Loucy (cell line): ENCODE data around the gene TEX48.

ENCODE experiments used
- H2AFZ ChIP-seq: fragments of 200-600 bp; sonication (generic); 2 replicates; pipeline ENCODE4 v1.6.0; 2016; ENCODE audit warnings: antibody characterized with exemption, mild to moderate bottlenecking, low read length, moderate library complexity
- H3F3A ChIP-seq: fragments of 200-600 bp; 2 replicates; pipeline ENCODE4 v1.6.0; 2016; ENCODE audit warnings: antibody characterized with exemption, low read depth, mild to moderate bottlenecking
- H3K27me3 ChIP-seq: fragments of 200-600 bp; sonication (generic); 2 replicates; pipeline ENCODE4 v1.6.1; 2014; ENCODE audit warnings: low read length, mild to moderate bottlenecking; ENCODE audit not compliant: insufficient read depth, poor library complexity, severe bottlenecking
- H3K36me3 ChIP-seq: fragments of 200-600 bp; sonication (generic); 2 replicates; pipeline ENCODE4 v1.6.1; 2016; ENCODE audit warnings: low read length; ENCODE audit not compliant: insufficient read depth
- H3K4me1 ChIP-seq: fragments of 200-600 bp; sonication (generic); 2 replicates; pipeline ENCODE4 v1.5.1; 2014; ENCODE audit warnings: low read length, mild to moderate bottlenecking; ENCODE audit not compliant: insufficient read depth, poor library complexity, severe bottlenecking
- H3K4me2 ChIP-seq: fragments of 200-600 bp; sonication (generic); 2 replicates; pipeline ENCODE4 v1.6.0; 2014; ENCODE audit warnings: antibody characterized with exemption, low read length, low read depth, mild to moderate bottlenecking; ENCODE audit not compliant: poor library complexity, severe bottlenecking
- H3K4me3 ChIP-seq: fragments of 200-600 bp; sonication (generic); 2 replicates; pipeline ENCODE4 v1.5.1; 2014; ENCODE audit warnings: low read length, mild to moderate bottlenecking, mixed read lengths; ENCODE audit not compliant: poor library complexity, severe bottlenecking
- H3K79me2 ChIP-seq: fragments of 200-600 bp; sonication (generic); 2 replicates; pipeline ENCODE4 v1.6.1; 2014; ENCODE audit warnings: low read length; ENCODE audit not compliant: insufficient read depth
- H3K9ac ChIP-seq: fragments of 200-600 bp; sonication (generic); 2 replicates; pipeline ENCODE4 v1.6.0; 2014; ENCODE audit warnings: mild to moderate bottlenecking, low read depth, low read length, moderate library complexity; ENCODE audit not compliant: poor library complexity, severe bottlenecking
- H3K9me2 ChIP-seq: fragments of 200-600 bp; sonication (generic); replicated peaks from 2 replicates; pipeline ENCODE4 v1.6.1; 2016; ENCODE audit warnings: low read depth, low read length, mixed read lengths
- H3K9me3 ChIP-seq: fragments of 200-600 bp; sonication (generic); 2 replicates; pipeline ENCODE4 v1.6.1; 2014; ENCODE audit warnings: mild to moderate bottlenecking, antibody characterized with exemption, low read length, low read depth; ENCODE audit not compliant: insufficient read depth
- H4K20me1 ChIP-seq: fragments of 200-600 bp; sonication (generic); 2 replicates; pipeline ENCODE4 v1.6.0; 2014; ENCODE audit warnings: antibody characterized with exemption, low read length, mild to moderate bottlenecking; ENCODE audit not compliant: insufficient read depth, poor library complexity, severe bottlenecking
- EZH2phosphoT487 ChIP-seq: fragments of 200-600 bp; IDR thresholded peaks from 2 replicates; pipeline ENCODE4 v1.6.1; 2018; ENCODE audit warnings: antibody characterized with exemption, mild to moderate bottlenecking, moderate library complexity, borderline replicate concordance
- TF ChIP-seq, protein P1 (sequence below): fragments of 200-600 bp; sonication (generic); conservative IDR thresholded peaks from 2 replicates; pipeline ENCODE4 v1.5.1; 2014; ENCODE audit warnings: mild to moderate bottlenecking, antibody characterized with exemption, low read length

TEX48 gene

DNA sequence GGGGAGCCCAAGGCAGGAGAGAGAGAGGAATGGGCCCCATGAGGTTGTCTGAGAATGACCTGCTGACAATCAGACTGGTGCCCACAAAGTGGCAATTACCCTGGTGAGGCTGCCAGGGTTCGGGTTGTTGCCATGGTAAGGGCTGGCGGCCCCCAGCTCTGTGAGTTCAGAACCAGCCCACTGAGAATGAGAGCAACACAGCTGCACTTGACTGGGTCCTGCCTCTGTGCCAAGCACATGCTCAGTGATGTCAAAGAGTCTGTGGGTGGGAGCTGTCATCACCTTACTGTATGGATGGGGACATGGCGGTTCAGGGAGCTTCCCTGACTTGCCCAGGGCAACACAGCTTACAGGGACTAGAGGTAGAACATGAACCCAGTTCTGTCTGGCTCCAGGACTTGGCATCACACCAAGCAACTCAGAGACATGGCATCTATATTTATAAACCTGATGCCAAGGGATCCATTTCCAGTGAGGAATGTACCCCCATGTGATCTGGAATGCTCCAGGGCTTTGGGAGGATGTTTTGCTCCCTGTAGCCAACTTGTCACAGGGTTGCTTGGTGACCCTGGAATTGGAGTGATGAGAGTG lies 38.2 kb upstream of the TEX48 start:
- Histone ChIP-seq H3K27me3 (peaks cover 6% of the 10 kb centered on the region), H2AFZ (no peak overlapping the region), H3K9me2 (no peaks in the 10 kb centered on the region), H3K9me3 (no peaks in the 10 kb centered on the region), H3K4me1 (no peaks in the 10 kb centered on the region), H3K9ac (no peak overlapping the region), H3K79me2 (no peaks in the 10 kb centered on the region), H4K20me1 (no peaks in the 10 kb centered on the region), H3K4me2 (no peak overlapping the region), H3F3A (no peaks in the 10 kb centered on the region), H3K4me3 (no peak overlapping the region), H3K36me3 (no peaks in the 10 kb centered on the region)
- TF ChIP-seq, protein P1, sequence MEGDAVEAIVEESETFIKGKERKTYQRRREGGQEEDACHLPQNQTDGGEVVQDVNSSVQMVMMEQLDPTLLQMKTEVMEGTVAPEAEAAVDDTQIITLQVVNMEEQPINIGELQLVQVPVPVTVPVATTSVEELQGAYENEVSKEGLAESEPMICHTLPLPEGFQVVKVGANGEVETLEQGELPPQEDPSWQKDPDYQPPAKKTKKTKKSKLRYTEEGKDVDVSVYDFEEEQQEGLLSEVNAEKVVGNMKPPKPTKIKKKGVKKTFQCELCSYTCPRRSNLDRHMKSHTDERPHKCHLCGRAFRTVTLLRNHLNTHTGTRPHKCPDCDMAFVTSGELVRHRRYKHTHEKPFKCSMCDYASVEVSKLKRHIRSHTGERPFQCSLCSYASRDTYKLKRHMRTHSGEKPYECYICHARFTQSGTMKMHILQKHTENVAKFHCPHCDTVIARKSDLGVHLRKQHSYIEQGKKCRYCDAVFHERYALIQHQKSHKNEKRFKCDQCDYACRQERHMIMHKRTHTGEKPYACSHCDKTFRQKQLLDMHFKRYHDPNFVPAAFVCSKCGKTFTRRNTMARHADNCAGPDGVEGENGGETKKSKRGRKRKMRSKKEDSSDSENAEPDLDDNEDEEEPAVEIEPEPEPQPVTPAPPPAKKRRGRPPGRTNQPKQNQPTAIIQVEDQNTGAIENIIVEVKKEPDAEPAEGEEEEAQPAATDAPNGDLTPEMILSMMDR, result no peak
- no peak for TF ChIP-seq EZH2phosphoT487

DNA sequence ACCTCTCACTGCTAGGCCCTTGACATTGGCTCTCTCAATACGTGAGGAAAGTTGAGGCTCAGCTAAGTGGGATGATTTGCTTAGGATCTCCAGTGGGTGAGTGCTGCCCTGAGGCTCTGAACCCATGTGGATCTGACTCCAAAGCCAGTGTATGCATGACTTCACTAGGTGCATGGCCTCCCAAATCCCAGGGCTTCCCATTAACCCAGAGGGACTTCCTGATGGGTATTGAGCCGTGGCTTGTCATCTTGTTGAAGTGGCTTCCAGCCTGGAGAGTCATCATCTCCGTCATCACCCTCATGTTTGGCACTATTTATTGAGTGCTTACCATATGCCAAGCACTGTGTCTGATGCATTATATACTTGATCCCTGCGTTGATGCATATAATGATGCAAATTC lies 37.3 kb upstream of the TEX48 start:
- Histone ChIP-seq H3F3A (no peaks in the 10 kb centered on the region), H3K4me2 (no peak overlapping the region), H3K9me3 (no peaks in the 10 kb centered on the region)

DNA sequence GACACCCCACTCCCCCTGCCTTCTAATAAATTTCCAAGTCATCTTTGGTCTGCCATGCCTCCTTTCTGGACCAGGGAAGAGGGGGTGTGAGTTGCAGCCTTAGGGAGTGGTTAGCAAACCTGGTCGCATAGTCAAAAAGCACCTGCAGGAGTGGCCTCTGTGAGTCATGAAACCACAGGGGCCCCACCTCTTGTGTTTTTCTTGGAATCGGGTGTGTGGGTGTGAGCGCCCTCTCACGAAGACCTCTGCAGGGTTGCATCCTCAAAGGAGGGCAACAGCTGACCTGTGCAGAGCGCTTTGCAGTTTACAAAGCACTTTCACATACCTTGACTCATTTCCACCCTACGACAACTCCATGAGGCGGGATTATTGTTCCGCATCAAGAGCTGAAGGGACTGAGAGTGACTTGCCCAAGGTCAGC lies 36.8 kb upstream of the TEX48 start:
- Histone ChIP-seq H3K4me3 (no peak overlapping the region), H3K4me2 (no peak overlapping the region), H3K9me3 (no peaks in the 10 kb centered on the region), H3K79me2 (no peaks in the 10 kb centered on the region), H4K20me1 (no peaks in the 10 kb centered on the region), H3K4me1 (no peaks in the 10 kb centered on the region), H3K27me3 (peaks cover 6% of the 10 kb centered on the region), H3F3A (no peaks in the 10 kb centered on the region), H2AFZ (no peak overlapping the region), H3K9me2 (no peaks in the 10 kb centered on the region), H3K9ac (no peak overlapping the region), H3K36me3 (no peaks in the 10 kb centered on the region)
- no peak for TF ChIP-seq EZH2phosphoT487
- TF ChIP-seq, protein P1, result no peak

More for the DNA sequence above, 37.3 kb upstream of the TEX48 start:
- Histone ChIP-seq H2AFZ (no peak overlapping the region), H3K4me3 (no peak overlapping the region), H4K20me1 (no peaks in the 10 kb centered on the region), H3K4me1 (no peaks in the 10 kb centered on the region), H3K9ac (no peak overlapping the region), H3K36me3 (no peaks in the 10 kb centered on the region), H3K9me2 (no peaks in the 10 kb centered on the region), H3K79me2 (no peaks in the 10 kb centered on the region), H3K27me3 (peaks cover 6% of the 10 kb centered on the region)
- TF ChIP-seq, protein P1, result no peak
- no peak for TF ChIP-seq EZH2phosphoT487
